HG03457 (cell line): Measurements from ENCODE around the gene RPS19BP1.
"Not testable (repeated sequence)": the region's sequence is repeated elsewhere in the genome, so short reads cannot be mapped to it uniquely, and the experiment has no call there.

ENCODE experiments used
- ATAC-seq: cut with Tn5 transposase; IDR thresholded peaks from one replicate; pipeline ENCODE4 v1.9.1; 2021; ENCODE audit warnings: moderate number of reproducible peaks; ENCODE audit not compliant: unreplicated experiment

The RPS19BP1 gene

GRCh38 chr22:39528681-39529486 lies 3.7 kb downstream of the RPS19BP1 start:
- peak; percentile 28 for ATAC-seq

- no peak for ATAC-seq
These were observed 4.4 kb downstream of the RPS19BP1 start for GRCh38 chr22:39528080-39528661.

GRCh38 chr22:39527481-39527961 lies 5.0 kb downstream of the RPS19BP1 start:
- no peak for ATAC-seq

GRCh38 chr22:39526736-39527171 lies 5.8 kb downstream of the RPS19BP1 start:
- ATAC-seq, result no peak

- no peak for ATAC-seq
These were observed 6.9 kb downstream of the RPS19BP1 start for GRCh38 chr22:39525658-39525975.

- ATAC-seq, result no peak
These were observed 7.5 kb downstream of the RPS19BP1 start for GRCh38 chr22:39524753-39525657.

- ATAC-seq, result no peak
These were observed 8.3 kb downstream of the RPS19BP1 start for GRCh38 chr22:39524089-39524752.

- no peak for ATAC-seq
These were observed 9.8 kb downstream of the RPS19BP1 start for GRCh38 chr22:39522567-39523300.

GRCh38 chr22:39522091-39522490 lies 10.5 kb downstream of the RPS19BP1 start:
- not testable (repeated sequence) for ATAC-seq

- ATAC-seq, result not testable (repeated sequence)
These were observed 11.3 kb downstream of the RPS19BP1 start for GRCh38 chr22:39521106-39521885.

GRCh38 chr22:39520226-39521105 lies 12.1 kb downstream of the RPS19BP1 start, which contains the start of gene ATF4:
Gene ATF4 (plus strand): TSS chr22:39520562. CDS start chr22:39521446, 884 bp downstream.
- ATAC-seq, result peak; percentile 35

GRCh38 chr22:39519681-39520225 lies 12.8 kb downstream of the RPS19BP1 start:
- peak; percentile 59 for ATAC-seq

GRCh38 chr22:39518996-39519680 lies 13.4 kb downstream of the RPS19BP1 start:
- ATAC-seq, result no peak

GRCh38 chr22:39518144-39518786 lies 14.3 kb downstream of the RPS19BP1 start:
- no peak for ATAC-seq

GRCh38 chr22:39517470-39517869 lies 15.1 kb downstream of the RPS19BP1 start:
- no peak for ATAC-seq

GRCh38 chr22:39515266-39516050 lies 17.1 kb downstream of the RPS19BP1 start:
- ATAC-seq, result no peak
